Muscle of back (tissue), 11 donors: ENCODE data around the gene PHOX2A. TPM values are rescaled to one million over a fixed set of nuclear protein-coding genes. Genes with fewer than 3 reads are reported as not detected.

Experiments used
- DNase-seq, 3 donors: peaks; one replicate each; pipeline versions ENCODE4 v3.0.0 to v3.0.0-alpha.2; 2013
- polyA plus RNA-seq, 10 donors: library from polyadenylated mRNA; unstranded; fragments of 120-200 nt; gene quantifications; one replicate each; pipeline ENCODE4 v1.2.1, GENCODE V29; 2013; ENCODE audit not compliant: insufficient read length in 10 of 10

Gene PHOX2A
- polyA plus RNA-seq, 10 donors: not detected

GRCh38 chr11:72234920-72235319 is 9.1 kb downstream of the PHOX2A start:
- DNase-seq: no peak

- no peak for DNase-seq
These were observed 9.5 kb downstream of the PHOX2A start for GRCh38 chr11:72234514-72234830.

GRCh38 chr11:72233773-72234513 is 10.0 kb downstream of the PHOX2A start:
- no peak for DNase-seq

- DNase-seq: no peak
These were observed 10.8 kb downstream of the PHOX2A start for GRCh38 chr11:72233056-72233772.

GRCh38 chr11:72232260-72233055 is 11.5 kb downstream of the PHOX2A start:
- no peak for DNase-seq

- DNase-seq: no peak
These were observed 12.3 kb downstream of the PHOX2A start for GRCh38 chr11:72231396-72232259.

GRCh38 chr11:72230764-72231365 is 13.1 kb downstream of the PHOX2A start:
- no peak for DNase-seq

GRCh38 chr11:72229925-72230763 is 13.8 kb downstream of the PHOX2A start:
- DNase-seq: no peak

GRCh38 chr11:72229336-72229924 is 14.5 kb downstream of the PHOX2A start:
- no peak for DNase-seq

- no peak for DNase-seq
These were observed 15.1 kb downstream of the PHOX2A start for GRCh38 chr11:72228844-72229231.

GRCh38 chr11:72228229-72228843 is 15.6 kb downstream of the PHOX2A start:
- no peak for DNase-seq

- DNase-seq: peak in 2 of 3 donors; percentile 36 to 38
These were observed 16.4 kb downstream of the PHOX2A start for GRCh38 chr11:72227316-72228228.

- no peak for DNase-seq
These were observed 17.3 kb downstream of the PHOX2A start for GRCh38 chr11:72226701-72227100.

- DNase-seq: no peak
These were observed 18.5 kb downstream of the PHOX2A start for GRCh38 chr11:72225411-72225951.

GRCh38 chr11:72224564-72225410 is 19.2 kb downstream of the PHOX2A start, which contains the start of gene INPPL1:
INPPL1 (plus strand) TSS chr11:72224767; CDS start chr11:72224985, 218 bp downstream.
- peak; percentile 33 to 82 (median 57) for DNase-seq

- peak; percentile 73 to 95 (median 85) for DNase-seq
These were observed 20.1 kb downstream of the PHOX2A start for GRCh38 chr11:72223615-72224563.
